Activated T-cell treated with anti-CD3 and anti-CD28 coated beads, Interleukin-2, amount 50 U/mL, for 4 hours (primary cell): Measurements from ENCODE around the gene METTL9. TPM values are rescaled to one million over a fixed set of nuclear protein-coding genes. Genes with fewer than 3 reads are reported as not detected.
"Not testable (repeated sequence)": the region's sequence is repeated elsewhere in the genome, so short reads cannot be mapped to it uniquely, and the experiment has no call there.

Experiments
- ATAC-seq, 2 donors: fragments of 200-7000 bp; cut with Tn5 transposase; one replicate each; pipeline ENCODE4 v1.10.0; 2021
- DNase-seq: peaks from one replicate; pipeline ENCODE4 v3.0.0-alpha.2; 2020
- H3K27me3 Mint-ChIP-seq: one replicate; pipeline ENCODE4 v1.8.0; 2021; ENCODE audit warnings: low read depth, mixed read lengths
- H3K36me3 Mint-ChIP-seq: one replicate; pipeline ENCODE4 v1.8.0; 2022; ENCODE audit warnings: mixed read lengths; ENCODE audit not compliant: insufficient read depth
- H3K4me1 Mint-ChIP-seq: one replicate; pipeline ENCODE4 v1.8.0; 2021; ENCODE audit warnings: low read depth, mixed read lengths
- H3K4me3 Mint-ChIP-seq: one replicate; pipeline ENCODE4 v1.8.0; 2021; ENCODE audit warnings: mild to moderate bottlenecking, moderate library complexity, mixed read lengths
- H3K9me3 Mint-ChIP-seq: one replicate; pipeline ENCODE4 v1.8.0; 2021; ENCODE audit warnings: mixed read lengths
- total RNA-seq, 3 donors: library from RNA; stranded (reverse); gene quantifications; one replicate each; pipeline ENCODE4 v1.2.1, GENCODE V29; 2021

The METTL9 gene
- total RNA-seq, 3 donors from 2014 or later: 66.4 to 75.8 (median 69.3) TPM

GRCh38 chr16:21663889-21664647 is 64.7 kb downstream of the METTL9 start, which contains the start of gene OTOA:
OTOA (plus strand) TSS chr16:21663968; CDS start chr16:21678515, 14,547 bp downstream.
- peak; percentile 89 to 92 for ATAC-seq
- peaks cover 2% of the 10 kb centered on the region for H3K27me3 Mint-ChIP-seq
- H3K9me3 Mint-ChIP-seq: no peaks in the 10 kb centered on the region
- H3K4me3 Mint-ChIP-seq: peak within 1 kb of the TSS; percentile 61
- no peaks in the 10 kb centered on the region for H3K36me3 Mint-ChIP-seq
- DNase-seq: peak; percentile 18
- peaks cover 21% of the 10 kb centered on the region for H3K4me1 Mint-ChIP-seq

DNA sequence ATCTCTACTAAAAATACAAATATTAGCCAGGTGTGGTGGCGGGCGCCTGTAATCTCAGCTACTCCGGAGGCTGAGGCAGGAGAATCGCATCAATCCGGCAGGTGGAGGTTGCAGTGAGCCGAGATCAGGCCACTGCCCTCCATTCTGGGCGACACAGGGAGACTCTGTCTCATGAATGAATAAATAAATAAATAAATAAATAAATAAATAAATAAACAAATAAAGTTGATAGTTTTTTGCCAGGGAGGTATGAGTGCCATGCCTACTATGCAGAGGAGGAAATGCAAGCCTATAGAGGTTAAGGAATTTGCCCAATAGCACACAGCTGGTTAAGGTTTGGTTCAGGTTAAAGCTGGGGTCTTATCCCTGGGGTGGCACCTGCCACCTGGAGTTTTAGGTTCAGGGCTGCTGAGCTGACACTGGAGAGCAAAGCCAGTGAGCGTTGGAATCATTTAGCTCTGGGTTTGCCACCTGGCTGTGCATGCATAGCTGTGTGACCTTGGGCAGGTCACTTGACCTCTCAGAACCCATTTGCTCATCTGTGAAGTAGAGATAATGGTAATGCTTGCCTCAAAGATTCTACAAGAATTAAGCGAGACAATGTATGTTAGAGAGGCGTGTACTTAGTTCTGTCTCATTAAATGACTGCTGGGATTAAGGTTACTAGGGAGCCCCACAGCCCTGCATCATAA is 65.6 kb downstream of the METTL9 start:
- ATAC-seq (no peak), DNase-seq (no peak)
- Mint-ChIP-seq H3K27me3 (peaks cover 2% of the 10 kb centered on the region), H3K36me3 (no peaks in the 10 kb centered on the region), H3K4me3 (no peak overlapping the region), H3K9me3 (no peaks in the 10 kb centered on the region), H3K4me1 (peaks cover 19% of the 10 kb centered on the region)

- Mint-ChIP-seq H3K27me3 (peaks cover 2% of the 10 kb centered on the region), H3K4me3 (no peak overlapping the region), H3K36me3 (no peaks in the 10 kb centered on the region), H3K4me1 (peaks cover 9% of the 10 kb centered on the region), H3K9me3 (no peaks in the 10 kb centered on the region)
- ATAC-seq: no peak
- DNase-seq: no peak
These were observed 67.4 kb downstream of the METTL9 start for GRCh38 chr16:21666772-21667171.

DNA sequence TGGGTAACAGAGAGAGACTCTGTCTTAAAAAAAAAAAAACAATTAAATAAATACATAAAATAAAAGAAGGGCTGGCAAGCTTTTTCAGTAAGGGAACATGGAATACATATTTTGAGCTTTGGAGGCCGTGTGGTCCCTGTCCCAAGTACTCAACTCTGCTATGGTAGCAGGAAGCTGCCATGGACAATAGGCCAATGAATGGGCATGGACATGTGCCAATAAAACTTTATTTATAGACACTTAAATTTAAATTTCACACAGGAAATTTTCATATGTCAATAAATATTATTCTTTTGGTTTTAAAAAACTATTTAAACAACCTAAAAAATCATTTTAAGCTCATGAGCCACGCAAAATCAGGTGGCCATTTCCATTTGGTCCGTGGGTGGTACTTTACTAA is 68.2 kb downstream of the METTL9 start:
- no peak for DNase-seq
- Mint-ChIP-seq H3K4me3 (no peak overlapping the region), H3K27me3 (peaks cover 2% of the 10 kb centered on the region), H3K36me3 (no peaks in the 10 kb centered on the region), H3K9me3 (no peaks in the 10 kb centered on the region), H3K4me1 (peaks cover 3% of the 10 kb centered on the region)
- no peak for ATAC-seq

- Mint-ChIP-seq H3K27me3 (peaks cover 3% of the 10 kb centered on the region), H3K36me3 (no peaks in the 10 kb centered on the region), H3K9me3 (no peaks in the 10 kb centered on the region), H3K4me1 (no peaks in the 10 kb centered on the region), H3K4me3 (no peak overlapping the region)
- DNase-seq: no peak
- ATAC-seq: no peak
These were observed 74.1 kb downstream of the METTL9 start for GRCh38 chr16:21673469-21673868.

DNA sequence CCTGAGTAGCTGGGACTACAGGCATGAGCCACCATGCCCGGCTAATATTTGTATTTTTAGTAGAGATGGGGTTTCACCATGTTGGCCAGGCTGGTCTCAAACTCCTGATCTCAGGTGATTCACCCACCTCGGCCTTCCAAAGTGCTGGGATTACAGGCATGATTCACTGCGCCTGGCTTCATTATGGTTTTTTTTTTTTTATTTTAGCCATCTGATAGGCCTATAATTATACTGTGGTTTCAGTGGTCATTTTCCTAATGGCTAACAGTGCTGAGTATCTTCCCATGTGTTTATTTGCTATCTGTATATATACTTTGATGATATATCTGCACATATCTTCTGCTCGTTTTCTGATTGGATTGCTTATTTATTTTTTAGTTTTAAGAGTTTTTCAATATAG is 75.1 kb downstream of the METTL9 start:
- not testable (repeated sequence) for H3K9me3 Mint-ChIP-seq, H3K4me1 Mint-ChIP-seq, H3K4me3 Mint-ChIP-seq, DNase-seq, ATAC-seq, H3K36me3 Mint-ChIP-seq, H3K27me3 Mint-ChIP-seq

DNA sequence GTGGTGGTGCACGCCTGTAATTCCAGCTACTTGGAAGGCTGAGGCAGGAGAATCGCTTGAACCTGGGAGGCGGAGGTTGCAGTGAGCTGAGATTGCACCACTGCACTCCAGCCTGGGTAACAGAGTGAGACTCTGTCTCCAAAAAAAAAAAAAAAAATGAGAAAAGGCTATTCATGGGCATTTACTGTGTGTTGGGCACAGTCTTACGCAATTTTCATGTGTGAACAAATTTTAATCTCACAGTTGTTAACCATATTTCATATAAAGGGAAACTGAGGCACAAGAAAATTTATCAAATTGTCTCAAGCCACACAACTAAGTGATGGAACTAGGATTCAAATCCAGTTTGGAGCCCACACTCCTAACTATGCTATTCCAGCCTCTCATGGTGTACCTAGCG is 81.3 kb downstream of the METTL9 start:
- H3K36me3 Mint-ChIP-seq, H3K27me3 Mint-ChIP-seq, H3K4me1 Mint-ChIP-seq, H3K9me3 Mint-ChIP-seq, DNase-seq, ATAC-seq, H3K4me3 Mint-ChIP-seq: not testable (repeated sequence)

- Mint-ChIP-seq H3K27me3 (peaks cover 7% of the 10 kb centered on the region), H3K36me3 (no peaks in the 10 kb centered on the region), H3K4me1 (no peaks in the 10 kb centered on the region), H3K9me3 (no peaks in the 10 kb centered on the region), H3K4me3 (no peak overlapping the region)
- ATAC-seq (no peak), DNase-seq (no peak)
These were observed 83.8 kb downstream of the METTL9 start for GRCh38 chr16:21683184-21683583.

DNA sequence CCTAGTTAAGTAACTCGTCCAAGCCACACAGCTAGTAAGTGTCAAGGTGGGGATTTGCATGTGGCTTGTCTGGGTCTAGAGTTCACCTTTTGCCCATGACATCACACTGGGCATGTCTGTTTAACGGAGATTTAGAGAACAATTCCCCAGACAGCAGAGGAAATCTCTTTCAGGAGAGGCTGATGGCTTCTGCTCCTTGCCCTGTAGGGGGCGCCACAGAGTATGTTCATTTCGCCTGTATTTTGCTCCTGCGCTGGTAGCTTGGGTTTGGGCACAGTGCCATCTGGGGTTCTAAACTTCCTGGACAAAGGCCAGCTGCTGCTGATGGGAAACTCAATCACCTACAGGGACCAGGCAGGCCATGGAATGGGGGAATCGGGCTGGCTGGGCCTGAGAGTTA is 84.8 kb downstream of the METTL9 start:
- Mint-ChIP-seq H3K4me3 (no peak overlapping the region), H3K4me1 (no peaks in the 10 kb centered on the region), H3K27me3 (peaks cover 4% of the 10 kb centered on the region), H3K9me3 (no peaks in the 10 kb centered on the region), H3K36me3 (no peaks in the 10 kb centered on the region)
- ATAC-seq (no peak), DNase-seq (peak; percentile 7)

- peaks cover 4% of the 10 kb centered on the region for H3K27me3 Mint-ChIP-seq
- ATAC-seq (no peak), DNase-seq (no peak)
- H3K36me3 Mint-ChIP-seq: no peaks in the 10 kb centered on the region
- H3K4me1 Mint-ChIP-seq: no peaks in the 10 kb centered on the region
- no peaks in the 10 kb centered on the region for H3K9me3 Mint-ChIP-seq
- no peak overlapping the region for H3K4me3 Mint-ChIP-seq
These were observed 85.7 kb downstream of the METTL9 start for GRCh38 chr16:21685034-21685455.

DNA sequence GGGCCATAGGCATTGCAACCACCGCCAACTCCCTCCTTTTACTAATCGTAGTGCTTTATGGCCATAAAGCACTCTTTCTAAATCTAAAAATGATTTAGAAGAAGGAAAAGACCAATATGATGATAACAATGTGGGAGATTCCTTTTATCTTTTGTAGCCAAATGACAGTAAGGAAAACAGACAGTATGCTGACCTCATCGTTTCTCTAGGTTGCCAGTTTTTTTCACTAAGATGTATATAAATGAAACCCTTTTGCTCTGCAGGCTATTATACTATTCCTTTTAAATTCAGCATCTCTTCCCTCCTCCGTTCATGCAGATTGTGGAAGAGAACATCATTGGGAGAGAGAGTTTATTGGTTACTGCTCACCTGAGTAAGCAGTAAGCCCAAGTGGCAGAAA is 89.7 kb downstream of the METTL9 start:
- no peak overlapping the region for H3K4me3 Mint-ChIP-seq
- H3K27me3 Mint-ChIP-seq: no peaks in the 10 kb centered on the region

DNA sequence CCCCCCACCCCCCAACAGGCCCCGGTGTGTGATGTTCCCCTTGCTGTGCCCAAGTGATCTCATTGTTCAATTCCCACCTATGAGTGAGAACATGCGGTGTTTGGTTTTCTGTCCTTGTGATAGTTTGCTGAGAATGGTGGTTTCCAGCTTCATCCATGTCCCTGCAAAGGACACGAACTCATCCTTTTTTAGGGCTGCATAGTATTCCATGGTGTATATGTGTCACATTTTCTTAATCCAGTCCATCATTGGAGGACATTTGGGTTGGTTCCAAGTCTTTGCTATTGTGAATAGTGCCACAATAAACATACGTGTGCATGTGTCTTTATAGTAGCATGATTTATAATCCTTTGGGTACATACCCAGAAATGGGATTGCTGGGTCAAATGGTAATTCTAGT is 91.6 kb downstream of the METTL9 start:
- not testable (repeated sequence) for H3K4me1 Mint-ChIP-seq, DNase-seq, H3K4me3 Mint-ChIP-seq, H3K27me3 Mint-ChIP-seq, ATAC-seq, H3K9me3 Mint-ChIP-seq, H3K36me3 Mint-ChIP-seq

More for the DNA sequence above, 89.7 kb downstream of the METTL9 start:
- H3K36me3 Mint-ChIP-seq: no peaks in the 10 kb centered on the region
- H3K9me3 Mint-ChIP-seq: no peaks in the 10 kb centered on the region
- H3K4me1 Mint-ChIP-seq: no peaks in the 10 kb centered on the region
- DNase-seq (no peak), ATAC-seq (no peak)

DNA sequence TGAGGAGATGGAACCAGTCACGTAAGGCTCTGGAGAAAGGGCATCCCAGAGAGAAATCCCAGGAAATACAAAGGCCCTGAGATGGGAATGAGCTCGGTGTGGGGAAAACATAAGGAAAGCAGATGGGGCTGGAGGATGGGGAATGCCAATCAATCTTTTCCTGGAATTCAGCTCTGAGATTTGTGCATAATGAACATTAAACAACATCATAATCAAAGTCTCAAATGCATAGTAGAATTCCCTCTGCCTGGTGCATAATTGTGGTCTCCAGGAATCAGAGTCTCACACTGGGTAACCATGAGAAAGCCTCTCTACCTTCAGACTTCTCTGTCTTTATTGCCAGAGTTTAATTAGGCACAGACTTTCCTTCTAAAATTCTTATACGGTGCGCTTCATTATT is 95.2 kb downstream of the METTL9 start:
- no peak overlapping the region for H3K4me3 Mint-ChIP-seq
- no peaks in the 10 kb centered on the region for H3K36me3 Mint-ChIP-seq
- DNase-seq (no peak), ATAC-seq (no peak)
- no peaks in the 10 kb centered on the region for H3K4me1 Mint-ChIP-seq
- H3K9me3 Mint-ChIP-seq: no peaks in the 10 kb centered on the region
- H3K27me3 Mint-ChIP-seq: peaks cover 3% of the 10 kb centered on the region

DNA sequence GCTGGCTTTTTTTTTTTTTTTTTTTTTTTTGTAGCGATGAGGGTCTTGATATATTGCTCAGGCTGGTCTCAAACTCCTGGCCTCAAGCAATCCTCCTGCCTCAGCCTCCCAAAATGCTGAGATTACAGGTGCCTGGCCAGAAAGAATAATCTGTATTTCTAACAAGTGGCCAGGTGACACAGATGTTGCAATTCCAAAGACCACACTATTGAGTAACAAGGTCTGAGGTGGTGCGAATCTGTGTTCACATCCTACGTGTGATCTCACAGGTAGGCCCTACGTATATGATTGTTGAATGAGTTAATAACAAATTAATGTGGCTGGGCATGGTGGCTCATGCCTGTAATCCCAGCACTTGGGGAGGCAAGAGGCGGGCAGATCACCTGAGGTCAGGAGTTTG is 97.7 kb downstream of the METTL9 start:
- peaks cover 3% of the 10 kb centered on the region for H3K27me3 Mint-ChIP-seq
- no peak for ATAC-seq
- H3K9me3 Mint-ChIP-seq: no peaks in the 10 kb centered on the region
- no peak for DNase-seq
- H3K36me3 Mint-ChIP-seq: no peaks in the 10 kb centered on the region
- no peak overlapping the region for H3K4me3 Mint-ChIP-seq
- no peaks in the 10 kb centered on the region for H3K4me1 Mint-ChIP-seq
